Kidney (tissue), 14 donors: ENCODE measurements around the gene FAM50A. TPM values are rescaled to one million over a fixed set of nuclear protein-coding genes. Genes with fewer than 3 reads are reported as not detected.

Source experiments
- DNase-seq, 5 donors: peaks; one replicate each; pipeline ENCODE4 v3.0.0-alpha.2; 2013 to 2020
- FAIRE-seq: peaks from 2 replicates; lab custom pipeline; 2012; peaks lifted over from hg19 to GRCh38; lab: Jason Lieb, UNC
- H3K27ac ChIP-seq, 2 donors: one replicate each; pipeline ENCODE4 v1.7.0; 2013; ENCODE audit warnings: low read depth in 2 of 2, low read length in 2 of 2, inconsistent platforms in 1 of 2
- H3K27me3 ChIP-seq: one replicate; pipeline ENCODE4 v1.7.1; 2013; ENCODE audit warnings: low read length, inconsistent platforms; ENCODE audit not compliant: control insufficient read depth, insufficient read depth
- H3K36me3 ChIP-seq, 3 donors: one replicate each; pipeline versions ENCODE4 v1.7.0 to v1.7.1; 2013; ENCODE audit warnings: low read length in 3 of 3, control low read depth in 1 of 3, inconsistent platforms in 1 of 3; ENCODE audit not compliant: insufficient read depth in 3 of 3, control insufficient read depth in 2 of 3
- H3K4me1 ChIP-seq, 3 donors: one replicate each; pipeline versions ENCODE4 v1.7.0 to v1.7.1; 2013; ENCODE audit warnings: low read length in 3 of 3, inconsistent platforms in 1 of 3, low read depth in 1 of 3; ENCODE audit not compliant: control insufficient read depth in 2 of 3, insufficient read depth in 2 of 3
- H3K4me3 ChIP-seq, 3 donors: one replicate each; pipeline versions ENCODE4 v1.7.0 to v1.8.1; 2013; ENCODE audit warnings: low read length in 3 of 3, control low read depth in 1 of 3, inconsistent platforms in 1 of 3
- H3K9ac ChIP-seq, 3 donors: one replicate each; pipeline versions ENCODE4 v1.7.0 to v1.7.1; 2013; ENCODE audit warnings: low read length in 3 of 3, control low read depth in 1 of 3, inconsistent platforms in 1 of 3
- H3K9me3 ChIP-seq, 3 donors: one replicate each; pipeline versions ENCODE4 v1.7.0 to v1.7.1; 2013; ENCODE audit warnings: low read length in 3 of 3, control low read depth in 1 of 3, inconsistent platforms in 1 of 3; ENCODE audit not compliant: control insufficient read depth in 2 of 3, insufficient read depth in 1 of 3
- CTCF ChIP-seq: IDR thresholded peaks from 3 replicates; pipeline ENCODE4 v1.5.1; 2012; ENCODE audit warnings: mild to moderate bottlenecking, moderate library complexity, borderline replicate concordance; ENCODE audit not compliant: insufficient read depth; ENCODE audit errors: extremely low read depth
- intact Hi-C: fragments of 100-400 bp; cut with DNase I; formaldehyde crosslinking; loops from one replicate; pipeline ENCODE4 v1.11.1; 2022
- polyA plus RNA-seq: library from polyadenylated mRNA; stranded (reverse); fragments of 350-450 nt; fragmentation: Illumina TruSeq; extraction: RNeasy Lipid Tissue Mini Kit (QIAGEN cat#74804); gene quantifications from one replicate; pipeline ENCODE4 v1.2.3, GENCODE V29; 2014; ENCODE audit warnings: low read depth, low replicate concordance; ENCODE audit not compliant: insufficient read depth
- total RNA-seq: library from RNA; stranded (reverse); fragmentation: NEBNext Ultra II Directional; extraction: Animal tissue kit (Norgen Biotek cat#: 25700); gene quantifications from one replicate; pipeline ENCODE4 v1.2.1, GENCODE V29; 2021
- donor health status: control.
- donor health status: control.
- donor health status: control.
- donor health status: control.
- donor health status: control.
- donor health status: DM: yes; HTN: yes; CAD: no.
- donor health status: Normal renal cell carcinoma (clear cell type).

Gene FAM50A
- total and polyA plus RNA-seq, 2 donors from 2014 or later: 46.0 to 112 TPM

GRCh38 chrX:154448484-154448883 lies 4.5 kb downstream of the FAM50A start:
- no peak for TF ChIP-seq CTCF
- H3K4me3 ChIP-seq: no peak overlapping the region
- DNase-seq: peak in 1 of 5 donors; percentile 52
- no peak overlapping the region for H3K27ac ChIP-seq
- no peak for FAIRE-seq
- peaks cover 0 to 8% (median 0%) of the 10 kb centered on the region in 3 donors for H3K4me1 ChIP-seq
- H3K27me3 ChIP-seq: no peaks in the 10 kb centered on the region
- H3K9ac ChIP-seq: no peak overlapping the region
- H3K36me3 ChIP-seq: peaks cover 0 to 7% (median 5%) of the 10 kb centered on the region in 3 donors
- intact Hi-C loops: no loop called here
- H3K9me3 ChIP-seq: no peaks in the 10 kb centered on the region

DNA sequence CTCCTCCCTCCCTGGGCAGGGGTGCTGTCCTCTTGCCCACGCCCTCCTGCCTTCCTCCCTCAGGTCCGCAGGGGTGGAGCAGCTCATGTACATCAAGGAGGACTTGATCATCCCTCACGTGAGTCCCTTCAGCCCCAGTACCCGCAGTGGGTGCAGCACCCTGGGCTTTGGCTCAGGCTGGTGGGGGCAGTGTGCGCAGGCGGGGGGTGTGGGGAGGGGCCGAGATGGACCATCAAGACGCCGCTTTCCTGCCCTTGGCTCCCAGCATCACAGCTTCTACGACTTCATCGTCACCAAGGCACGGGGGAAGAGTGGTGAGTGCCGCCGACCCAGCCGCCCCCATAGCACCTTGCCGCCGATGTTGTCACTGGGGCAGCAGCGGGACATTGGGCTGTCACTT lies 5.7 kb downstream of the FAM50A start:
- no peak for FAIRE-seq
- Histone ChIP-seq H3K9me3 (no peaks in the 10 kb centered on the region), H3K4me3 (no peak overlapping the region), H3K27me3 (no peaks in the 10 kb centered on the region), H3K9ac (no peak overlapping the region), H3K36me3 (peaks cover 0 to 7% (median 5%) of the 10 kb centered on the region in 3 donors), H3K4me1 (peaks cover 0 to 7% (median 0%) of the 10 kb centered on the region in 3 donors), H3K27ac (no peak overlapping the region)
- intact Hi-C loops: no loop called here
- no peak for TF ChIP-seq CTCF
- DNase-seq: peak in 1 of 5 donors; percentile 60

DNA sequence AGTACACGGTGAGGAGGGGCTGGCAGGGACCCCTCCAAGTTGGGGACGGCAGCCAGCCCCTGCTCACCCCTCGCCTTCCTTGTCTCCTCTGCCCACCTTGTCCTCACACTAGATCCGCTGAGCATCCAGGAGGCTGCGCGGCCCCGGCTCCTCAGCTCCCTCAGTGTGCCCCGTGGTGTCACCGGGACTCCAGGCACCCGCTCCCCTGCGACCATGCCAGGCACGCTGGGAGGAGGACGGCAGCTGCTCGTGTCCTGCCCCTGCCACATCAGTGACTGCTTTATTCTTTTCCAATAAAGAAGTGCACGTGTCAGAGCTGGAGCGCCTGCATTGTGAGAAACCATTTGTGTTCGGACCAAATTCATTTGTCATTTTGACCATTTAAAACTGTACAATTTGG lies 6.4 kb downstream of the FAM50A start:
- no peak overlapping the region for H3K4me3 ChIP-seq
- no peak for TF ChIP-seq CTCF
- H3K4me1 ChIP-seq: peaks cover 0 to 1% (median 0%) of the 10 kb centered on the region in 3 donors
- H3K36me3 ChIP-seq: peaks cover 0 to 7% (median 5%) of the 10 kb centered on the region in 3 donors
- intact Hi-C loops: no loop called here
- H3K27ac ChIP-seq: no peak overlapping the region
- no peaks in the 10 kb centered on the region for H3K27me3 ChIP-seq
- DNase-seq (peak in 1 of 5 donors; percentile 48), FAIRE-seq (no peak)
- H3K9ac ChIP-seq: no peak overlapping the region
- H3K9me3 ChIP-seq: no peaks in the 10 kb centered on the region

GRCh38 chrX:154452823-154453222 lies 8.9 kb downstream of the FAM50A start:
- intact Hi-C loops: no loop called here
- no peaks in the 10 kb centered on the region for H3K27me3 ChIP-seq
- peaks cover 0 to 7% (median 5%) of the 10 kb centered on the region in 3 donors for H3K36me3 ChIP-seq
- H3K9me3 ChIP-seq: no peaks in the 10 kb centered on the region
- no peak for TF ChIP-seq CTCF
- FAIRE-seq (no peak), DNase-seq (no peak)
- no peak overlapping the region for H3K27ac ChIP-seq
- no peak overlapping the region for H3K9ac ChIP-seq
- H3K4me1 ChIP-seq: no peaks in the 10 kb centered on the region
- H3K4me3 ChIP-seq: no peak overlapping the region
